Activated effector memory CD4-positive, alpha-beta T cell treated with anti-CD3 and anti-CD28 coated beads, Interleukin-2, amount 50 U/mL, for 16 hours (primary cell): ENCODE results near the gene SYNGR1.
"Not testable (repeated sequence)": the region's sequence is repeated elsewhere in the genome, so short reads cannot be mapped to it uniquely, and the experiment has no call there.

Experiments used
- DNase-seq: peaks from one replicate; pipeline ENCODE4 v3.0.0-alpha.2; 2020

Gene SYNGR1

DNA sequence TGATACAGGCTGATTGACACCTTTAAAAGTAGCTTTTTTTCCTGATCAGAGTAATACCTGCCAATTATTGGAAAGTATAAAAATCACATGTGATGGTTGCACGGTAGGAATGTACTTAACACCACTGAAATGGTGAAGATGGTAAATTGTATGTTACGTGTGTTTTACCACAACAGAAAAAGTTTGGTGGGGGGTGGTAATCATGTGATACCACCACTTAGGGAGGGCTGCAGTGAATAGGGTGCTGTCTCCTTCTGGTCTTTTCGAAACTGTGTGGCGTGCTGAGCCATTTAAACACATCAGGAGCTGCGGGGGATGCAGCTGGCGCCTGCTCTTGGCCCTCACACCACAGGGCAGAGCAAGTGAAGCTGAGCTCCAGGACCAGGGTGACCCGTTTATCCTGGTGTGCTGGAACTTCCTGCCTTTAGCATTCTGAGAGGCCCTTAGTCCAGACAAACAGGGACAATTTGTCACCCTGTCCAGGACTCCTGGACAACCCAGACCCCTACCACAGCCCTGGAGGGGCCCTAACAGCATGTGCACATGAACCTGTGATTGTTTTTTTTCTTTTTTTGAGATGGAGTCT, 2.6 kb downstream of the SYNGR1 start:
- no peak for DNase-seq

DNA sequence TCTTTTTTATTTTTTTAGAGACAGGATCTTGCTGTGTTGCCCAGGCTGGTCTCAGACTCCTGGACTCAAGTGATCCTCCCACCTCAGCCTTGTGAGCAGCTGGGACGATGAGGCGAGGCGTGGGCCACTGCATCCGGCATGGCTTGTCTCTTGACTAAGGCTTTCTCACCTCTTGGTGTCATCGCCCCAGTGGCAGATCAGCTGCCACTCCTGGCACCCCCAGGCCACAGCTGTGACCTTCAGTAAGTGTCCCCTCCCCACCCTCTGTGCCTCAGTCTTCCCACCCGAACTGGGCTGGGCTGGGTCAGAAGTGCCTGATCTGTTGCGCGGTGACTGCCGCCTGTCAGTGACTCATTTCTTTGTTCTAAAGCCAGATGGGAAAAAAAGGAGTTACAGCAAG, 3.6 kb downstream of the SYNGR1 start:
- DNase-seq, result no peak

- no peak for DNase-seq
Measured at GRCh38 chr22:39355080-39355479, 5.3 kb downstream of the SYNGR1 start.

- DNase-seq, result not testable (repeated sequence)
Measured at GRCh38 chr22:39355805-39356204, 6.0 kb downstream of the SYNGR1 start.

DNA sequence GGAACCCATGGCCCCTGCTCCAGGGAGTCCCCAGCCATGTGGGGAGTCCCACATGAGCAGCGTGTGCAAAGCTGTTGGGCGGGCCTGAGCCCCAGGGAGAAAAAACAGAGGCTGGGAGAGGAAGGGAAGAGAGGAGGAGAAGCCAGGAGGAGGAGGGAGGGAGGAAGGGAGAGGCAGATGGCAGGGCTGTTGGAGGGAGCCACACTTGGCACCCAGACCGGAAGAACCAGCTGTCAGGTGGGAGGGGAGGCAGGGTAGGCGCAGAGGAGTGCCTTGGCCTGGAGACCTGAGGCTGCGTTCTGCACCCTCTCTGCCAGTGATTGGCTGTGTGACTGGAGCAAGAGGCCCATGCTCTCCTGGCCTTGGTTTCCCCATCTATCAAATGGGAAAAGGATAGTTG, 6.7 kb downstream of the SYNGR1 start:
- no peak for DNase-seq

- DNase-seq, result not testable (repeated sequence)
Measured at GRCh38 chr22:39357110-39358108, 7.6 kb downstream of the SYNGR1 start.

DNA sequence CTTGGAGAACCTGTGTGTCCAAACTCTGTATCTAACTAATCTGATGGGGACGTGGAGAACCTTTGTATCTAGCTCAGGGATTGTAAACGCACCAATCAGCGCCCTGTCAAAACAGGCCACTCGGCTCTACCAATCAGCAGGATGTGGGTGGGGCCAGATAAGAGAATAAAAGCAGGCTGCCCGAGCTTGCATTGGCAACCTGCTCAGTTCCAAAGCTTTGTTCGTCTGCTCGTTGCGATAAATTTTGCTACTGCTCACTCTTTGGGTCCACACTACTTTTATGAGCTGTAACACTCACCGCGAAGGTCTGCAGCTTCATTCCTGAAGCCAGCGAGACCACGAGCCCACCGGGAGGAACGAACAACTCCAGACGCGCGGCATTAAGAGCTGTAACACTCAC, 8.4 kb downstream of the SYNGR1 start:
- not testable (repeated sequence) for DNase-seq

GRCh38 chr22:39359659-39360195, 9.9 kb downstream of the SYNGR1 start:
- no peak for DNase-seq

DNA sequence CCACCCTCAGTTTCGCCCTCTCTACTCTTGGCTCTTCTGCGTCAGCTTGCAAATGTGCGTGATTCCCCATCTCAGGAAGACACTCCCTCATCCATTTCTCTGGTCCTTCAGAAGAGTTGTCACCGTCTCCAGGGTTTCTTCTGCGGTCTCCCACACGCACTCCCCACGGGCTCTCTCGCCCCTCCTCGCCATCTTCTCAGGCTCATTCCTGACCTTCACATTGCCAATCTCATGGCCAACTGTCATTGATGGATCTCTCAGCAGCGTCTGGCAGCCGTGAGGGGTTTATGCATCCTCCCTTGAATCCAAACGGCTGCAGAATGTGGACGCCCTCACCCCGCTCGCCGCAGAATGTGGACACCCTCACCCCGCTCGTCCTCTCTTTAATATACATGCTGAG, 10.5 kb downstream of the SYNGR1 start:
- DNase-seq, result no peak

- no peak for DNase-seq
Measured at GRCh38 chr22:39360674-39361413, 11.1 kb downstream of the SYNGR1 start.

DNA sequence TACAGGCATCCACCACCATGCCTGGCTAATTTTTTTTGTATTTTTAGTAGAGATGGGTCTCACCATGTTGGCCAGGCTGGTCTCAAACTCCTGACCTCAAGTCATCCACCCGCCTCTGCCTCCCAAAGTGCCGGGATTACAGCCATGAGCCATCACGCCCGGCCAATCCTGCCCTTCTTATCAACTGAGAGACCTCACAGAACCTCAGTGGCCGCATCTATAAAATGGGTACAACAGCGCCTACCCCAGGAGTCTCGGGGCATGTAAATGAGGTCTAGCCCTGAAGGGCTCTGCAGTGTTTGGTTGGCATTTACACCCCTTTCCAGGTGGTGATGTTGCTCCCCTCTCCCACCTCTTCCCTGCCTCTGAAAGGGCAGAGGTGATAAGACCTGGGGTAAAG, 11.7 kb downstream of the SYNGR1 start:
- no peak for DNase-seq

- DNase-seq, result no peak
Measured at GRCh38 chr22:39362271-39362670, 12.5 kb downstream of the SYNGR1 start.

DNA sequence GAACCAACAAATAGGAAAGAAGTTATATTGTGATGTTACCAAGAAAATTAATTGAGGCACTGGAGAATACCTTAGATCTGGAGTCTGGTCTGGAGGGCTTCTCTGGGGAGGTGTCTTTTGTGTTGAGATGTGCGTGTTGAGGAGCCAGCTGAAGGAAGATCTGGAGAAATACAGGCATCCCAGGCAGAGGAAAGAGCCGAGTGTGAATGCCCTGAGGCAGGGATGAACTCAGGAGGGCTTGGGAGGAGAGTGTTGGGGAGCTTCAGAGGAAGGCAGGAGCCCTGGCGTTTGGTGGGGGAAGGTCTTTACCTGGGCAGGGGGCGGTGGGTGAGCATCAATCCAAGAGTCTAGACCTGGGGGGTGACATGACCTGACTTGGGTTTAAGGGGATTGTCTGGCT, 13.1 kb downstream of the SYNGR1 start:
- DNase-seq, result no peak

DNA sequence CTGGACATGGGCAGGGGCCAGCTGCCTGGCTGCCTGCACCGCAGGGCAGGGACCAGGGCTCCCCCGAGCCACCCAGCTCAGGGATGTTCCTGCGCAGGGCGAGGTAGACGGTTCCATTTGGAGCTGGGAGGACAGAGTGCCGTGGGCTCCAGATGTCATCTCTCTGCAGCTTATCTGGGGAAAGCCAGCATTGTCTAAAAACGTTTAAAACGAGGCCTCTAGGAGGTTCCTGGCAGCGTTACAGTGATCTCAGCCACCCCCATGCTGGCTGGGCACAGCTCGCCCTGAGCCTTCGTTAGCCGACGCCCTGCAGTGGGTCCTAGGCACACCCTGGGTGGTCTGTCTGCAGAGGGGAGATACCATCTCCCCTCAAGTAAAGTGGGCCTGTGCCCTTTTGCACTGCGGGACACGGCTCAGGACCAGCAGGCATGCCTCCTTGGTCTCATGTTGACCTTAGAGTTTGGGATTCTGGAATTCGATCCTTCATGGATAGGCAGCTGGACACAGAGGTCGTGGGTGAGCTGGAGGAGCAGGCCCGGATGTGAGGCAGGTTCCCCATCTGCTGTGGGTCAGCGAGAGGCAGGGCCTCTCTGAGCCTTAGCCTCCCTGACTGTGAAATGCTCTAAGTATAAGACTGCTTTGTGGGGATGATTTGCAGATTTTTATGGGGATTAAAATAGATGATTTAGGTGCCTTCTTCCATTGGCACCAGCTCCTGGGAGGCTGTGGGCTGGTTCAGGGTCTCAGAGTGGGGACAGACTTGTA, 14.1 kb downstream of the SYNGR1 start:
- no peak for DNase-seq

GRCh38 chr22:39364714-39365491, 15.1 kb downstream of the SYNGR1 start:
- no peak for DNase-seq

DNA sequence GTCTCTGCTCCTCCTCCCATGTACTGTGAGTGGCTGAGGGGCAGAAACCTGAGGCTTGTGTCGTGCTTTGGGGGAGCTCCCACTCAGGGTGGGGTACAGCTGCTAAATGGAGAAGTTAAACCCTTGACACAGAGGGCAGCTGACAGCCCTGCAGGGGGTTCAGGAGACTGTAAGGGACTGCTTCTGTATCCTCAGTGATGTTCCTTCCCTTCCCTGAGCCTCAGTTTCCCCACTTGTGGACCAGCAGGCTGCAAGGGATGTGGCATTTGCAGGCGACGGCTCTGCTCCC, 15.6 kb downstream of the SYNGR1 start:
- no peak for DNase-seq

- DNase-seq, result no peak
Measured at GRCh38 chr22:39367035-39367434, 17.2 kb downstream of the SYNGR1 start.

GRCh38 chr22:39368461-39368911, 18.7 kb downstream of the SYNGR1 start:
- no peak for DNase-seq

GRCh38 chr22:39369186-39369585, 19.4 kb downstream of the SYNGR1 start:
- no peak for DNase-seq

DNA sequence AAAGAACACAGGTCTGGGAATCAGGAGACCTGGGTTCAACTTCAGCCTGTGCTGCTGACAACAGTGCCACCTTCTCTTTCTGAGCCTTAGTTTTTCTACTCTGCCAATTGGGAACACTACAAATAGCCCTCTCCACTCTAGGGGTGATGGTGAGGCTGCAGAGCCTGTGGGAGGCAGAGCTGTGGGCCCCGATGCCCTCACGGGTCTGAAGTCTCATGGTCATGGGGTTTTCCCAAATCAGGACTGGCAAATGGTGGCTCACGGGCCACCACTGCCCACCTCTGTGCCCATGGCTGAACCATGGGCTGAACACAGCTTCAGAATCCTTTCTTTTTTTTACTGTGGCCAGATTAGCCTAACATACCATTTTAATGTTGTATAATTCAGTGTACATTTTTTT, 19.8 kb downstream of the SYNGR1 start:
- DNase-seq, result no peak

GRCh38 chr22:39371732-39372131, 21.9 kb downstream of the SYNGR1 start:
- no peak for DNase-seq

GRCh38 chr22:39374191-39374590, 24.4 kb downstream of the SYNGR1 start:
- DNase-seq, result no peak
